HG02759 (cell line): ENCODE results near the gene ZSWIM7.
A peak's percentile ranks its signal among the peaks of the same experiment; 100 is the strongest.
"Not testable (repeated sequence)": the region's sequence is repeated elsewhere in the genome, so short reads cannot be mapped to it uniquely, and the experiment has no call there.

ENCODE experiments used
- ATAC-seq: cut with Tn5 transposase; IDR thresholded peaks from one replicate; pipeline ENCODE4 v1.9.1; 2021; ENCODE audit warnings: mild to moderate bottlenecking, moderate library complexity; ENCODE audit not compliant: unreplicated experiment

ZSWIM7 gene

GRCh38 chr17:15999974-16000827 lies 697 bp upstream of the ZSWIM7 start:
- peak; percentile 46 for ATAC-seq

DNA sequence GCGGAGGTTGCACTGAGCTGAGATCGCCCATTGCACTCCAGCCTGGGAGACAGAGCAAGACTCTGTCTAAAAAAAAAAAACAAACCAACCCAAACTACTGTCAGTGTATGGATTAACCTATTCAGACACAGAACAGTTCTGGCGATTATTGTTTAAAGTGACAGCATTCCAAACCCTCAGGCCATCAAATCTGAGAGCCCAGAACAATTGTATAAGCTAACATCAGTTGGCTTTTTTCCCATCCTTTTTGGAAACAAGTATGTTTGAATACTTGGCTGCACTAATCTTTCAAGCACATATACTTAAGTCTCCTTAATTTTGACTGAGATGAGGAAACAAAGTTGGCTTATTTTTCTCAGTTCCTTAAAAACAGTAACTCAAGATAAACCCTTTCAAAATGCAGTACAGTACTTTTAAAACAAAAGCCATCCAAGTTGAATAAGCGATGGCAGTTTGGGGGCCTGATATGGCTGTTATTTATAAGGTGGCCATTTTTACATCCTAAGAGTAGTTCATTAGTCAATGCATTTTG lies 1.4 kb downstream of the ZSWIM7 start:
- ATAC-seq: no peak

- ATAC-seq: no peak
These were observed 3.2 kb downstream of the ZSWIM7 start for GRCh38 chr17:15996322-15996721.

- no peak for ATAC-seq
These were observed 17.6 kb downstream of the ZSWIM7 start for GRCh38 chr17:15981646-15982580.

GRCh38 chr17:15981208-15981607 lies 18.3 kb downstream of the ZSWIM7 start:
- ATAC-seq: peak; percentile 85

DNA sequence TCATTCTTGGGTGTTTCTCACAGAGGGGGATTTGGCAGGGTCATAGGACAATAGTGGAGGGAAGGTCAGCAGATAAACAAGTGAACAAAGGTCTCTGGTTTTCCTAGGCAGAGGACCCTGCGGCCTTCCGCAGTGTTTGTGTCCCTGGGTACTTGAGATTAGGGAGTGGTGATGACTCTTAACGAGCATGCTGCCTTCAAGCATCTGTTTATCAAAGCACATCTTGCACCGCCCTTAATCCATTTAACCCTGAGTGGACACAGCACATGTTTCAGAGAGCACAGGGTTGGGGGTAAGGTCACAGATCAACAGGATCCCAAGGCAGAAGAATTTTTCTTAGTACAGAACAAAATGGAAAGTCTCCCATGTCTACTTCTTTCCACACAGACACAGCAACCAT lies 20.5 kb downstream of the ZSWIM7 start:
- not testable (repeated sequence) for ATAC-seq

- ATAC-seq: no peak
These were observed 20.9 kb downstream of the ZSWIM7 start for GRCh38 chr17:15978606-15979005.

DNA sequence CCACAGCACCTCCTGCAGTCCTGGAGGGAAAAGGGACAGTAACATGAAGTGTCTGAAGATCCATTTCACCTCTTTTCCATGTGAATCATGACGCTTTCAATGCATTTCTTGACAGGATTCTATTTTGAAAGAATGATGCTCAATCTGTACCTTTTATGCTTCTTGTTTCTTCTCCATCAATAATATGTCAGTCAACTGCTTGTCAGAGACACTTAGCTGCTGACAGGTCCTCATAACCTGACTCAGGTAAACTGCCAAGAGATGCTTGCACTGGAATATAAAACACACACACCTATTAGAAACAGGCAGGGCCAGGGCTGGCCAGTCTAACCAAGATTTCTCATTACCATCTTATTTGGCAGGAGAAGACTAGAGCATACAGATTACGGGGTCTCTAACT lies 21.6 kb downstream of the ZSWIM7 start:
- ATAC-seq: no peak

- ATAC-seq: no peak
These were observed 25.7 kb downstream of the ZSWIM7 start for GRCh38 chr17:15973834-15974233.

GRCh38 chr17:15973016-15973415 lies 26.5 kb downstream of the ZSWIM7 start:
- ATAC-seq: no peak

DNA sequence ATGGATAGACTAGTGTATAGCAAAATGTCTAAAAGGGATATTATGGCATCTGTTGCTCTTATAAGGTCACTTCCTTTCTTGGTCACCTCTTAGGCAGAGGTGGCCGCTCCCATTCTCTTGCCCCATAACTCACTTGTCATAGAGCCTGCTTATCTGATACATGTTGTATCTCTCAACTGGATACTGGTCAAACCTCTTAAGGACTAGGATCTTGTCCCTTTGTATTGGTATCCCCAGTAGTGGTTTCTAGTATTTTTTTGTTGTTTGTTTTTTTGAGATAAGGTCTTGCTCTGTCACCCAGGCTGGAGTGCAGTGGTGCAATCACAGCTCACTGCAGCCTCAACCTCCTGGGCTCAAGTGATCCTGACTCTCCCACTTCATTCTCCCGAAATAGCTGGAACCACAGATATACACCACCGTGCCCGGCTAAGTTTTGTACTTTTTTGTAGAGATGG lies 27.0 kb downstream of the ZSWIM7 start:
- no peak for ATAC-seq

DNA sequence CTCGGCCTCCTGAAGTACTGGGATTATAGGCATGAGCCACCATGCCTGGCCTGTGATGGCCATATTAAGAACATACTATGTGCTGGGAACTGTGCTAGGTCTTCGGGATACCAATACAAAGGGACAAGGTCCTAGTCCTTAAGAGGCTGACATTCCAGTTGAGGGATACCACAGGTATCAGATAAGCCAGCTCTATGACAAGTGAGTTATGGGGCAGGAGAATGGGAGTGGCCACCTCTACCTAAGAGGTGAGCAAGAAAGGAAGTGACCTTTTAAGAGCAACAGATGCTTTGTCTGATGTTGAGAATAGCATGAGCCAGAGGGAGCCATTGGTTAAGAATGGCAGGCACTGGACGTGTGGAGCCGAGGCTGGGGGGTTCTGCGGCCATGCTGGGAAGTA lies 27.6 kb downstream of the ZSWIM7 start:
- no peak for ATAC-seq

DNA sequence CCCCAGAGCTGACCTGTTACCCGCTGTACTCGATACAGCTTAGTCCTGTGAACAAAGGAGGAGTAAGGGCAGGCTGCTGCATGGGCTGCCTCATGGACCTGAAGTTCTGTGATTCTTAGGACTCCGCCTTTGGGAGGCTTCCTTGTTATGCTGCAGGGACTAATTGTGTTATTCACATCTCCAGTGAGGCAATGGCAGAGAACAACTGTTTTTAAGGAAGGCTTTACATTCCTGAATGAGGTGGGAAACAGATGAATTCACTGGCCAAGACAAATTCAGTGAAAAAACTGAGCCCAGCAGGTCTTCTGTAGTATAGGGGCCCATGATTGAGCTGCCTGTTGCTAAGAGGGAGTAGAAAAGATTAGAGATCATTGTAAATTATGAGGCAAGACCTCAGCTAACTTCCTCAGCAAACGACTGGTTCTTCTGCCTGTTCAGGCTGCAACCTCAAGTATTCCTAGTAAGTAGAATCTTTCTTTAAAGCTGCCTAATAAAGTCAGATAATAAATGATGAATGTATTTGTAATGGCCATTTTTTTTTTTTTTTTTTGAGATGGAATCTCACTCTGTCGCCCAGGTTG lies 28.3 kb downstream of the ZSWIM7 start:
- no peak for ATAC-seq

- ATAC-seq: no peak
These were observed 29.0 kb downstream of the ZSWIM7 start for GRCh38 chr17:15970500-15970899.

- no peak for ATAC-seq
These were observed 30.0 kb downstream of the ZSWIM7 start for GRCh38 chr17:15969463-15969862.

DNA sequence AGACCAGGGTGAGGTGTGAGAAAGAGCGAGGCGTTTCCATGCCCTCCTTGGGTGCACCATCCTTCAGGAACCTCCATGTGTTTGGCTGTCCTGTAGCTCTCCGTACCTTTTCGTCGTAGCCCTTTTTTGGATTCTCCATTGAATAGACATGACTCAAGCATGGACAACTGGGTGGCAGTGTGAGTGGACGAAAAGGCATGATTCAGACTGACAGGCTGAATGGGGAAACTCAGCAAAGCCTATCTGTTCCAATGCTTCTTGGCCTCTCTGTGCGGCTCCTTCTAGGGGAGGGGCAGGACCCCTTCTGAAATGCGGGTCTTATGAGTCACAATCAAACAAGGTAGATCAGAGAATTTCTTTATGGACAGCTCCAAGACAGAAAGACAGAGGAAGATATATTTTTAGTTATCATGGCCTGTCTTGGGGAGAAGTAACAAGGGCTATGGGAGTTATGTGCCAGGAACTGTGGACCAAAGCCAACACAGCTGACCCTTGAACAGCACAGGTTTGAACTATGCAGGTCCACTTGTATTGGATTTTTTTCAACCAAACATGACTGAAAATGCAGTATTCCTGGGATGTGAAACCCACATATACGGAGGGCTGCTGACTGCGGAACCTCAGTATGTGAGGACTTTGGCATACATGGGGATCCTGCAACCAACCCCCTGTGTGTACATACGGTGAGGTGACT lies 31.7 kb downstream of the ZSWIM7 start:
- no peak for ATAC-seq

DNA sequence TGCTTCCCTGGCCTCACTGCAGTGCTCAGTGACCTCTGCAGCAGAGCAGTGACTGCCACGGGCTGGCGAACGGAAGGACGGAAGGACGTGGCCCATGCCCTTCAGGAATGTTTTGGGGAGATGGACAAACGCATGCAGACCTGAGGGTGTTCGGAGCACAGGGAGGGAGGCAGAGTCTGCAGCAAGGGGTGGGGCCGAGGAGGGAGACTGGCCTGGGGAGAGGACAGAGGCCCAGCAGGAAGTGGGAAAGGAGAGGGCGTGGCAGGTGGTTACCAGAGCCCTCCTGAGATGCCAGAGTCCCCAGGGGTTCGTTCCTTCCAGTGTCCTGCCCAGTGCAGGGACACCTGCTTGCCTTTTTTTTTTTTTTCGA lies 32.6 kb downstream of the ZSWIM7 start:
- no peak for ATAC-seq

DNA sequence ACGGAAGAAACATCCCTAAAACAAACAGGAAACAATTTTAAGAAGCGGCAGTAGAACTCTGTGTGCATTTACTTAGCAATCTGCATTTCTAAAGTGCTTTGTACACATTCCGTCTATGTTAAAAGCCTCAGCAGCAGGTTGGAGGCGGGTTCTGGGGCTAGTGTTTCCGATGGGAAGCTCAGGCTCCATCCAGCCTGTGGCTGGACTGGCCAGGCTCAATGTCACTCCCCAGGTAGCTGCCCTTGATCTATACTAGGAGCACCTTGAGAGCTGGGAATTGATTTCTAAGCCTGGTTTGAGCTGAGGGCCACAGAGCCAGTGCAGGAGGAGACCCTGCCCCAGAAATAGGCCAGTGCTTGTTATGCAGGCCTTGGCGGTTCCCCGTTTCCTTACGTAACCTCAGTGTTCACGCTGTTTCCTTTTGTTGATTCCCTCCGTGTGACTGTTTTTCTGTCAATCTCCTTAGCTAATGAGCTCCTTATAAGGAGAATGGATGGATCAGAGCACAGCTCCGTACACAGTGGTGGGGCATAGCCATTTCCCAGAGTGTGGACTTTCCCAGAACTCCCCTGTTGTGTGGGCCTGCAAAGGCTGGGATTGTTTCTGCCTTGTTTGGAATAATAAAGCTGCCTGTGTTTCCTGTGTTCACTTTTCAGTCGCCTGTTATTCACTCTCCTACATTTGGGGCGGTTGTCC lies 33.2 kb downstream of the ZSWIM7 start:
- no peak for ATAC-seq

DNA sequence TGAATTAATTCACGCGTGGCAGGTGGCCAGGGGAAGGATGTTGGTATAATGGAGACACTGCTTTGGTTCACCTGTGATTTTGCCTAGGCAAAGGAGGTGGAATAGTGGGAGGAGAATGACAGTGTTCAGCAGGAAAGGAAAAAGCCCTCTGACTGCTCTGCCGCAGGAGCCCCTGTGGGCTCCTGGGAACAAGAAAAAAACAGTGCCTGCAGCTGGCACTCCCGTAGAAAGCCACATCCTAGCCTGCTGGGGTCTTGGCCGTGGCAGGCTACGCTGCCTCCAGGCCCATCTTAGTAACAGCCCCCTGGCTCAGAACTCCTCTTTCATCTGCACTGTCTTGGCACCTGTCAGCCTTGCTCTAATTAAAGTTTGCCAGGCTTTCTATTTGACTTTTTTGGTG lies 34.0 kb downstream of the ZSWIM7 start:
- ATAC-seq: no peak

DNA sequence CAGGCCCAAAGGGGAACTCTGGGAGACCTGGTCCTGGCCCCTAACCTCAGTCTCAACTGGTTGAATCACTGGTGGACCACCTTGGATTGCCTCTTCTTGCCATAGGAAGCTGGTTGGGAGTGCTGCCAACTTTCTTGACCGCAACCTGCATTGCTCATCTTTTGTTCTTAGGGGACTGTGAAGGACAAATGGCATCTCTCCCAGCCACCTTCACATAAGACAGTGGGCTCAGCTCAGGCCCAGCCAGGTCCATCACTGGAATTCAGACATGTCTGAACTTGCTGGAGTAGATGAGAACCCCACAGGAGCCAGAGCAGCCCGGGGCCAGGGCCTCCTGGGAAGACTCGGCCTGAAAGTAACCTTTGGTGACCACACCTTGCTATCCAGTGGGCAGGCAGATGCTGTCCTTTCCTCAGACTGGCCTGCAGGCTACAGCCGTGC lies 35.8 kb downstream of the ZSWIM7 start:
- no peak for ATAC-seq
